Sigmoid colon (tissue), 4 donors: ENCODE measurements around the gene TXNDC11.

Experiments
- CTCF ChIP-seq, 4 experiments: fragments of 450-650 bp in 3 of 4; fragments of 200-600 bp in 1 of 4; IDR thresholded peaks; one replicate each; pipeline ENCODE4 v1.5.1; 2016 to 2019; ENCODE audit warnings: antibody characterized with exemption in 4 of 4, mild to moderate bottlenecking in 3 of 4, moderate library complexity in 2 of 4
- POLR2A ChIP-seq, 2 donors: fragments of 450-650 bp; IDR thresholded peaks; one replicate each; pipeline ENCODE4 v1.6.1; 2016; ENCODE audit warnings: antibody characterized with exemption in 2 of 2, mild to moderate bottlenecking in 2 of 2, moderate library complexity in 2 of 2
- POLR2AphosphoS5 ChIP-seq, 4 donors: sonication (generic); formaldehyde crosslinking; IDR thresholded peaks; one replicate each; pipeline ENCODE4 v1.6.1; 2017; ENCODE audit warnings: antibody characterized with exemption in 4 of 4

- TF ChIP-seq POLR2AphosphoS5 (IDR thresholded peaks at IDR 0.05) (no peak), CTCF (IDR thresholded peaks at IDR 0.05) (no peak), POLR2A (IDR thresholded peaks at IDR 0.05) (no peak)
Measured at GRCh38 chr16:11665071-11665491, 77.6 kb downstream of the TXNDC11 start.
